ENCODE data around the gene TWNK. TPM values are rescaled to one million over a fixed set of nuclear protein-coding genes. Genes with fewer than 3 reads are reported as not detected.

Gene TWNK
- polyA plus RNA-seq, 4 donors = 1.6 to 10.2 (median 4.7) TPM

GRCh38 chr10:100963826-100964225 is 23.5 kb upstream of the TWNK start:
- DNase-seq = no peak
- 95 to 100% (median 96%) methylated on average over 1 of the region's 1 CpG for WGBS, 3 donors
- H3K27me3 ChIP-seq (ENCODE audit: control insufficient read depth in 3 of 3, insufficient read depth in 3 of 3, low read length in 3 of 3) = no peaks in the 10 kb centered on the region
- H3K4me3 ChIP-seq (ENCODE audit: low read depth in 1 of 3, low read length in 3 of 3) = no peak overlapping the region
- H3K4me1 ChIP-seq (ENCODE audit: control insufficient read depth in 3 of 3, insufficient read depth in 2 of 3, low read depth in 1 of 3, low read length in 2 of 3) = peaks cover 0 to 12% (median 0%) of the 10 kb centered on the region in 3 donors
- H3K9me3 ChIP-seq (ENCODE audit: control insufficient read depth in 2 of 2, insufficient read depth in 1 of 2, low read depth in 1 of 2, low read length in 1 of 2) = no peaks in the 10 kb centered on the region
- H3K27ac ChIP-seq (ENCODE audit: low read depth in 1 of 3, low read length in 2 of 3) = no peak overlapping the region
- H3K36me3 ChIP-seq (ENCODE audit: control insufficient read depth in 3 of 3, insufficient read depth in 2 of 3, low read depth in 1 of 3, low read length in 3 of 3) = peaks cover 6 to 11% (median 8%) of the 10 kb centered on the region in 3 donors
- no peak for FAIRE-seq

- WGBS, 3 donors = 71 to 79% (median 73%) methylated on average over 5 of the region's 5 CpGs
- DNase-seq (no peak), FAIRE-seq (no peak)
- Histone ChIP-seq H3K27me3 (ENCODE audit: control insufficient read depth in 3 of 3, insufficient read depth in 3 of 3, low read length in 3 of 3) (no peaks in the 10 kb centered on the region), H3K4me3 (ENCODE audit: low read depth in 1 of 3, low read length in 3 of 3) (no peak overlapping the region), H3K36me3 (ENCODE audit: control insufficient read depth in 3 of 3, insufficient read depth in 2 of 3, low read depth in 1 of 3, low read length in 3 of 3) (peaks cover 4 to 10% (median 8%) of the 10 kb centered on the region in 3 donors), H3K4me1 (ENCODE audit: control insufficient read depth in 3 of 3, insufficient read depth in 2 of 3, low read depth in 1 of 3, low read length in 2 of 3) (peaks cover 0 to 19% (median 0%) of the 10 kb centered on the region in 3 donors), H3K27ac (ENCODE audit: low read depth in 1 of 3, low read length in 2 of 3) (no peak overlapping the region), H3K9me3 (ENCODE audit: control insufficient read depth in 2 of 2, insufficient read depth in 1 of 2, low read depth in 1 of 2, low read length in 1 of 2) (no peaks in the 10 kb centered on the region)
Measured at GRCh38 chr10:100965820-100966219, 21.5 kb upstream of the TWNK start.

DNA sequence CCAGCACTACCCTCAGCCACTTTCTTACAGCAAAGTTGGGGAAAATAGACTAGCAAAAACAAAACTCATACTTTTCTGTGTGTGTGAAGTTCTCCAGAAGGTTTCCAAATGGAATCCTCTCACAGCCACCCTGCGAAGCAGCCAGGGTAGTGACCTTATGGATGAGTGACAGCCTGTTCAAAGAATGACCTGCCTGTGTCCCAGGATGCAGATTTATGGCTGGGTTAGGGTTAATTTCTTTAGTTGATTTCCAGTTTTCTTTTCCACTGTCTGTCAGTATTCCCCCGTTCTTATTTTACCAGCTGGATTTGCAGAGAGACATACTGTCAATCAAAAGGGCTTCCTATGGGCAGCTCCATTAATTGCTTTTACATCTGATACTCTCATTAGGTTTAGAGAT is 20.5 kb upstream of the TWNK start:
- Histone ChIP-seq H3K27ac (ENCODE audit: low read depth in 1 of 3, low read length in 2 of 3) (no peak overlapping the region), H3K4me3 (ENCODE audit: low read depth in 1 of 3, low read length in 3 of 3) (no peak overlapping the region), H3K4me1 (ENCODE audit: control insufficient read depth in 3 of 3, insufficient read depth in 2 of 3, low read depth in 1 of 3, low read length in 2 of 3) (peaks cover 0 to 29% (median 0%) of the 10 kb centered on the region in 3 donors), H3K9me3 (ENCODE audit: control insufficient read depth in 2 of 2, insufficient read depth in 1 of 2, low read depth in 1 of 2, low read length in 1 of 2) (no peaks in the 10 kb centered on the region), H3K27me3 (ENCODE audit: control insufficient read depth in 3 of 3, insufficient read depth in 3 of 3, low read length in 3 of 3) (no peaks in the 10 kb centered on the region), H3K36me3 (ENCODE audit: control insufficient read depth in 3 of 3, insufficient read depth in 2 of 3, low read depth in 1 of 3, low read length in 3 of 3) (peaks cover 4 to 10% (median 8%) of the 10 kb centered on the region in 3 donors)
- FAIRE-seq = no peak
- 62 to 79% (median 65%) methylated on average over 2 of the region's 2 CpGs for WGBS, 3 donors
- no peak for DNase-seq

DNA sequence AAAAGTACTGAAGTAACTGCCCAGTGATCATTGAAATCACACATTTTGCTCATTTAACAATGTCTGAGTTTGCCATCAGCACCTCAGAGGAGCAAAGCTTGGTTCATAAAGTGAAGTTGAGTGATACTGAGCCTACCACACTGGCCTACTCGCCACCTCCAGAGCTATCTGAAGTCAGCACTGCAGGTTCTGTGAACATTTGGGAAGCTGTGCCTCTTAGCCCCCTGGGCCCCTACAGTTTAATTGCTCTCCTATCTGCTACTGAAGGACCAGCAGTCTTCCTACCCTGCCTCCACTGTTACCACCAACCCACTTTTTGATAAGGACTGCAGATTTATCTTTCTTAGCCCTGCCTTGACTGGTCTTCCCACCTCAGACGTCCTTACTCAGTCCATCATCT is 20.0 kb upstream of the TWNK start:
- Histone ChIP-seq H3K4me3 (ENCODE audit: low read depth in 1 of 3, low read length in 3 of 3) (no peak overlapping the region), H3K27ac (ENCODE audit: low read depth in 1 of 3, low read length in 2 of 3) (no peak overlapping the region), H3K9me3 (ENCODE audit: control insufficient read depth in 2 of 2, insufficient read depth in 1 of 2, low read depth in 1 of 2, low read length in 1 of 2) (no peaks in the 10 kb centered on the region), H3K4me1 (ENCODE audit: control insufficient read depth in 3 of 3, insufficient read depth in 2 of 3, low read depth in 1 of 3, low read length in 2 of 3) (peaks cover 0 to 34% (median 2%) of the 10 kb centered on the region in 3 donors), H3K27me3 (ENCODE audit: control insufficient read depth in 3 of 3, insufficient read depth in 3 of 3, low read length in 3 of 3) (no peaks in the 10 kb centered on the region), H3K36me3 (ENCODE audit: control insufficient read depth in 3 of 3, insufficient read depth in 2 of 3, low read depth in 1 of 3, low read length in 3 of 3) (peaks cover 4 to 14% (median 8%) of the 10 kb centered on the region in 3 donors)
- no peak for FAIRE-seq
- DNase-seq = no peak
- WGBS, 3 donors = 81 to 94% (median 85%) methylated on average over 2 of the region's 2 CpGs

GRCh38 chr10:100968062-100968736 is 19.1 kb upstream of the TWNK start:
- DNase-seq = no peak
- peaks cover under 1 to 23% (median 4%) of the 10 kb centered on the region in 3 donors for H3K36me3 ChIP-seq (ENCODE audit: control insufficient read depth in 3 of 3, insufficient read depth in 2 of 3, low read depth in 1 of 3, low read length in 3 of 3)
- 77 to 83% (median 78%) methylated on average over 2 of the region's 2 CpGs for WGBS, 3 donors
- peak overlapping the region in 2 of 3 donors; percentile 86 to 94 for H3K4me3 ChIP-seq (ENCODE audit: low read depth in 1 of 3, low read length in 3 of 3)
- H3K4me1 ChIP-seq (ENCODE audit: control insufficient read depth in 3 of 3, insufficient read depth in 2 of 3, low read depth in 1 of 3, low read length in 2 of 3) = peaks cover 0 to 42% (median 5%) of the 10 kb centered on the region in 3 donors
- no peak for FAIRE-seq
- H3K27me3 ChIP-seq (ENCODE audit: control insufficient read depth in 3 of 3, insufficient read depth in 3 of 3, low read length in 3 of 3) = no peaks in the 10 kb centered on the region
- H3K9me3 ChIP-seq (ENCODE audit: control insufficient read depth in 2 of 2, insufficient read depth in 1 of 2, low read depth in 1 of 2, low read length in 1 of 2) = no peaks in the 10 kb centered on the region
- H3K27ac ChIP-seq (ENCODE audit: low read depth in 1 of 3, low read length in 2 of 3) = no peak overlapping the region

DNA sequence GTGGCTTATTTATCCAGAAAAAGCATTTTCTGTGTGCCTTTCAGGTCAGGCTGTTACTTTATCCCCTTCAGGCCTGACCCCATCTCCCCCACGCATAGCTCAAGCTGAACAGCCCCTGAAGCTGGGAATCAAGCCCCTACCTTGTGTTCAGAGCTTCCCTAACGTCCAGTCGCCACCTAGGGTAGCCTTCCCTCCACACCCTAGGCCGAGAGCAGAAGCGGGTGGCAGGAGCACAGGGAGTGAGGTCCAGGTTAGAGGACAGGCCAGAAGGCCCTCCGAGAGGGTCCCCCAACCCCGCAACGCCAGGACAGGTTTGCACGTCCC is 18.5 kb upstream of the TWNK start:
- peak overlapping the region in 2 of 3 donors; percentile 9 to 95 for H3K27ac ChIP-seq (ENCODE audit: low read depth in 1 of 3, low read length in 2 of 3)
- FAIRE-seq = no peak
- WGBS, 3 donors = 12 to 24% (median 16%) methylated on average over 9 of the region's 9 CpGs

DNA sequence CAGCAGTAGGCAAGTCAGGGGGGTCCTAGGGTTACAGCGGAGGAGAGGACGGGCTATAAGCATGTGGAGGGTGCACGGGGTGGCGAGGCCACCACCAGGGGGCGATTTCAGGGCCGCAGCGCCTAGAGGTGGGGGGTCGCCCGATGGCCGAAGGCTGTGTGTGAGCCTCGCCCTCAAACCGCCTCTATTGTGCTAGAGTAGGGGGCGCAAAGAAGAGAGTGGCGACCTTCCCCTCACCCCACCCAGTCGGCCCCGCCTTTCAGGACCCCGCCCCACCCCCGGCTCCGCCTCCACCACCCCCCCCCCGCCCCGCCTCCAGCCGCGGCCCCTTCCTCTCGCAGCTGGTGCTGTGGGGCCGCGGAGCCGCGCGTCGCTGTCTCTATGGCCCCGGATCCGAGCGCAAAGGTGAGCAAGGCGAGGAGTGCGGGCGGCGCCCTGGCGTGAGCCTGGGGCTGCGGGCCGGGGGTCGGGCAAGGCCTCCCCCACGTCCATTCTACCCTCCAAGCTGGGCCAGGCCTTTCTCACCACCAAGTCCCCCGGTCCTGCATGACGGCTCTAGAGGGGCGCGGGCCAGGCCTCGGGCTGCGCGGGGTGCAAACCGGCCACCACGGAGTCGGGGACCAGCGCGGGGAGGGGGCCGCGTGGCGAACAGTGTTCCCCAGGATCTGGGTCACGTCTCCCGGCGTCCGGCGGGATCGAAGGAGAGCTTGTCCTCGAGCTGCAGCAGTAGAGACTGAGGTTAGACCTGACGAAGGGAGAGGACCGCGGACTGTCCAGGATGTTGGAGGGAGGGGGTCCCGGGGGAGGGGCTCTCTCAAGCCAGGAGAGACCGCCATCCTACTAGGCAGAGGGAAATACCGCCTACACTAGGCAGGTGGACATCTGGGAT is 17.9 kb upstream of the TWNK start, which contains the start of gene SEMA4G:
SEMA4G (plus strand) TSS at position 318 of the 889 bp plus-strand sequence. CDS start 3,409 bp downstream, outside the sequence.
- DNase-seq (peak; percentile 50 to 80), FAIRE-seq (no peak)
- H3K4me3 ChIP-seq (ENCODE audit: low read depth in 1 of 3, low read length in 3 of 3) = peak within 1 kb of the TSS; percentile 65 to 94 (median 86)
- WGBS, 3 donors = 0 to 2% (median 2%) methylated on average over 42 to 70 of the region's 70 CpGs
- H3K27me3 ChIP-seq (ENCODE audit: control insufficient read depth in 3 of 3, insufficient read depth in 3 of 3, low read length in 3 of 3) = no peaks in the 10 kb centered on the region
- H3K36me3 ChIP-seq (ENCODE audit: control insufficient read depth in 3 of 3, insufficient read depth in 2 of 3, low read depth in 1 of 3, low read length in 3 of 3) = peaks cover 0 to 34% (median 6%) of the 10 kb centered on the region in 3 donors
- no peaks in the 10 kb centered on the region for H3K9me3 ChIP-seq (ENCODE audit: control insufficient read depth in 2 of 2, insufficient read depth in 1 of 2, low read depth in 1 of 2, low read length in 1 of 2)
- H3K27ac ChIP-seq (ENCODE audit: low read depth in 1 of 3, low read length in 2 of 3) = peak within 1 kb of the TSS; percentile 84 to 95 (median 87)
- peaks cover 0 to 46% (median 5%) of the 10 kb centered on the region in 3 donors for H3K4me1 ChIP-seq (ENCODE audit: control insufficient read depth in 3 of 3, insufficient read depth in 2 of 3, low read depth in 1 of 3, low read length in 2 of 3)

More for the DNA sequence above, 18.5 kb upstream of the TWNK start:
- peak overlapping the region; percentile 65 to 94 (median 86) for H3K4me3 ChIP-seq (ENCODE audit: low read depth in 1 of 3, low read length in 3 of 3)
- no peaks in the 10 kb centered on the region for H3K9me3 ChIP-seq (ENCODE audit: control insufficient read depth in 2 of 2, insufficient read depth in 1 of 2, low read depth in 1 of 2, low read length in 1 of 2)
- H3K4me1 ChIP-seq (ENCODE audit: control insufficient read depth in 3 of 3, insufficient read depth in 2 of 3, low read depth in 1 of 3, low read length in 2 of 3) = peaks cover 0 to 46% (median 5%) of the 10 kb centered on the region in 3 donors
- DNase-seq = no peak
- H3K36me3 ChIP-seq (ENCODE audit: control insufficient read depth in 3 of 3, insufficient read depth in 2 of 3, low read depth in 1 of 3, low read length in 3 of 3) = peaks cover 0 to 29% (median 6%) of the 10 kb centered on the region in 3 donors
- H3K27me3 ChIP-seq (ENCODE audit: control insufficient read depth in 3 of 3, insufficient read depth in 3 of 3, low read length in 3 of 3) = no peaks in the 10 kb centered on the region

Data from small intestine (tissue), 7 donors.